Fibroblast of villous mesenchyme (primary cell): ENCODE measurements around the gene CLCN7. TPM values are rescaled to one million over a fixed set of nuclear protein-coding genes. Genes with fewer than 3 reads are reported as not detected.

Source experiments
- DNase-seq: peaks from one replicate; pipeline ENCODE4 v3.0.0-alpha.2; 2010; ENCODE audit warnings: low read depth
- H3K4me3 ChIP-seq: 2 replicates; pipeline ENCODE4 v1.5.1; 2011; ENCODE audit warnings: low read depth, mild to moderate bottlenecking, low read length
- CTCF ChIP-seq: IDR thresholded peaks from 2 replicates; pipeline ENCODE4 v1.5.1; 2012; ENCODE audit warnings: low read depth, mild to moderate bottlenecking, low read length; ENCODE audit not compliant: insufficient read depth
- total RNA-seq: library from RNA; depleted of rRNA; stranded (reverse); fragments of >200 nt; gene quantifications from 2 replicates; pipeline ENCODE4 v1.2.3, GENCODE V29; 2012

The CLCN7 gene
- total RNA-seq, 1 donor: 85.1 TPM

GRCh38 chr16:1455190-1456171 lies 19.3 kb downstream of the CLCN7 start:
- no peak overlapping the region for H3K4me3 ChIP-seq
- no peak for DNase-seq
- TF ChIP-seq CTCF: no peak

GRCh38 chr16:1454561-1454960 lies 20.3 kb downstream of the CLCN7 start:
- TF ChIP-seq CTCF: no peak
- no peak overlapping the region for H3K4me3 ChIP-seq
- DNase-seq: no peak

GRCh38 chr16:1453316-1453715 lies 21.5 kb downstream of the CLCN7 start:
- DNase-seq: no peak
- H3K4me3 ChIP-seq: no peak overlapping the region
- TF ChIP-seq CTCF: no peak

GRCh38 chr16:1452530-1452929 lies 22.3 kb downstream of the CLCN7 start:
- TF ChIP-seq CTCF: no peak
- H3K4me3 ChIP-seq: no peak overlapping the region
- no peak for DNase-seq

GRCh38 chr16:1451702-1452392 lies 23.0 kb downstream of the CLCN7 start:
- no peak for TF ChIP-seq CTCF
- DNase-seq: no peak
- H3K4me3 ChIP-seq: no peak overlapping the region

GRCh38 chr16:1450841-1451240 lies 24.0 kb downstream of the CLCN7 start:
- H3K4me3 ChIP-seq: no peak overlapping the region
- DNase-seq: no peak
- no peak for TF ChIP-seq CTCF
